Measurements from ENCODE around the gene ZNF140. TPM values are rescaled to one million over a fixed set of nuclear protein-coding genes. Genes with fewer than 3 reads are reported as not detected.

Gene ZNF140
- total RNA-seq (10 to 100 TPM; 14.4 to 57.7 TPM), polyA plus RNA-seq (10 to 100 TPM; 11.4 to 14.0 TPM)
- long read RNA-seq, donor 1, partial matches to known transcripts: 0 of 10 reads
- long read RNA-seq, donor 1, other reads (novel, unspliced or antisense): 0 of 10 reads
- long read RNA-seq, donor 2, partial matches to known transcripts: 0 of 2 reads
- long read RNA-seq, donor 2, other reads (novel, unspliced or antisense): 0 of 2 reads
- long read RNA-seq, donor 3, transcript ZNF140-202 (5 exons, 3,550 nt): major isoform, 5 of 6 reads
- long read RNA-seq, donor 3, partial matches to known transcripts: 0 of 6 reads
- long read RNA-seq, donor 3, other reads (novel, unspliced or antisense): 0 of 6 reads
- long read RNA-seq, donor 4, partial matches to known transcripts: 17 of 19 reads
- long read RNA-seq, donor 4, other reads (novel, unspliced or antisense): 0 of 19 reads
- long read RNA-seq, donor 5, partial matches to known transcripts: 0 of 5 reads
- long read RNA-seq, donor 5, other reads (novel, unspliced or antisense): 0 of 5 reads

- DNase-seq (peak; percentile 98 to 99 (median 99)), ATAC-seq (ENCODE audit: insufficient read depth, low FRiP score) (peak; percentile 80)
- Histone ChIP-seq H3K4me1 (ENCODE audit: control insufficient read depth in 5 of 5, insufficient read depth in 5 of 5, low read length in 5 of 5) (peaks cover 0 to 12% (median 0%) of the 10 kb centered on the region in 5 donors), H3K36me3 (ENCODE audit: control insufficient read depth in 4 of 4, insufficient read depth in 4 of 4, low read length in 4 of 4) (peaks cover 15 to 41% (median 35%) of the 10 kb centered on the region in 4 donors), H3K27me3 (ENCODE audit: control insufficient read depth in 3 of 3, insufficient read depth in 3 of 3, low read length in 2 of 3) (no peaks in the 10 kb centered on the region), H3K4me3 (peak within 1 kb of the TSS; percentile 78), H3K9me3 (ENCODE audit: control insufficient read depth in 4 of 4, insufficient read depth in 3 of 4, low read length in 3 of 4) (peaks cover 28 to 36% (median 30%) of the 10 kb centered on the region in 4 donors), H3K9ac (ENCODE audit: insufficient read depth in 1 of 2, low read length in 2 of 2) (peak within 1 kb of the TSS; percentile 95 to 98), H3K27ac (ENCODE audit: low read depth in 1 of 2, low read length in 1 of 2) (peak within 1 kb of the TSS; percentile 96 to 98)
- WGBS, 2 donors: 0% methylated on average over 64 to 69 of the region's 69 CpGs
- TF ChIP-seq, protein P1, sequence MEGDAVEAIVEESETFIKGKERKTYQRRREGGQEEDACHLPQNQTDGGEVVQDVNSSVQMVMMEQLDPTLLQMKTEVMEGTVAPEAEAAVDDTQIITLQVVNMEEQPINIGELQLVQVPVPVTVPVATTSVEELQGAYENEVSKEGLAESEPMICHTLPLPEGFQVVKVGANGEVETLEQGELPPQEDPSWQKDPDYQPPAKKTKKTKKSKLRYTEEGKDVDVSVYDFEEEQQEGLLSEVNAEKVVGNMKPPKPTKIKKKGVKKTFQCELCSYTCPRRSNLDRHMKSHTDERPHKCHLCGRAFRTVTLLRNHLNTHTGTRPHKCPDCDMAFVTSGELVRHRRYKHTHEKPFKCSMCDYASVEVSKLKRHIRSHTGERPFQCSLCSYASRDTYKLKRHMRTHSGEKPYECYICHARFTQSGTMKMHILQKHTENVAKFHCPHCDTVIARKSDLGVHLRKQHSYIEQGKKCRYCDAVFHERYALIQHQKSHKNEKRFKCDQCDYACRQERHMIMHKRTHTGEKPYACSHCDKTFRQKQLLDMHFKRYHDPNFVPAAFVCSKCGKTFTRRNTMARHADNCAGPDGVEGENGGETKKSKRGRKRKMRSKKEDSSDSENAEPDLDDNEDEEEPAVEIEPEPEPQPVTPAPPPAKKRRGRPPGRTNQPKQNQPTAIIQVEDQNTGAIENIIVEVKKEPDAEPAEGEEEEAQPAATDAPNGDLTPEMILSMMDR (IDR thresholded peaks at IDR 0.05; ENCODE audit: control extremely low read depth, extremely low read depth): no peak
These were observed at the start of gene ZNF140 for GRCh38 chr12:133080368-133081158. ZNF140 (plus strand) TSS chr12:133080923; CDS start chr12:133081321, 398 bp downstream.

DNA sequence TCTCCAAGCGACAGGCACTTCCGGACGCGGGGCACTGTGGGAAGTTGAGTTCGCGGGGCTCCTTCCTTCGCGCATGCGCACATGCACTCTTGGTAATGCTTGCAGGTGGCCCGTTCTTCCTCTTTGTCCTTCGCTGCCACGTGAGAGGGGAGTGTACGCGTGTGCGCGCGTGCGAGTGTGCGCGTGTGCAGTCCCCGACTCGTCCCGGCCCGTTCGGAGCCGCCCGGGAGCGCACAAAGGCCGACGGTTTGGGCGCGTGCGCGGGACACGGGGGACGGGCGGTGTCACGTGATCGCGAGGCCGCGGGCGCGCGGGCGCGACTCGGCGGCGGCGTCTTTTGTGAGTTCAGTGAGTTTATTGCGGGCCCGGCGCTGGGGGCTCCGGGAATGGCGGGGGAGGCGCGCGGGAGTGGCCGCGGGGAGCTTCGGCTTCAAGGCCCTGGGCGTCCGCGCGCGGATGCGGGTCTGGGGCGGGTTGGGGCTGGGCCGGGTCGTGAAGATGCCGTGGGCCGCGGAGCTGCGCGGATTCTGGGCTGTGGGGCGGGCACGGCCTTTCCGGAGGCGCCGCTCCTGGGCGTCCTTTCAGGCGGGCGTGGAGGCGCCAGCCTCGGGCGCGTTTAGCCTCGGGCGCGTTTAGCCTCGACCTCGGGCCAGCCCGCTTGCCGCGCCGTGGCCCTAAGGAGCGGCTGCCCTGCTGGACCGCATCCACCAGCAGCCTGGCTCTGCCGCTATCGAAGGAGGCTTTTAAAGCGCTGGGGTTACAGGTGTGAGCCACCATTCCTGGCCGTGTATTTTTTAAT lies 43.3 kb upstream of the ZNF140 start, which contains the start of gene ZNF84:
Gene ZNF84 (plus strand): TSS at position 303 of the 799 bp plus-strand sequence. CDS start 3,959 bp downstream, outside the sequence.
- H3K4me3 ChIP-seq: peak within 1 kb of the TSS; percentile 94
- peaks cover 0 to 5% (median 0%) of the 10 kb centered on the region in 5 donors for H3K4me1 ChIP-seq (ENCODE audit: control insufficient read depth in 5 of 5, insufficient read depth in 5 of 5, low read length in 5 of 5)
- no peaks in the 10 kb centered on the region for H3K27me3 ChIP-seq (ENCODE audit: control insufficient read depth in 3 of 3, insufficient read depth in 3 of 3, low read length in 2 of 3)
- TF ChIP-seq, protein P1 (IDR thresholded peaks at IDR 0.05; ENCODE audit: control extremely low read depth, extremely low read depth): no peak
- H3K9ac ChIP-seq (ENCODE audit: insufficient read depth in 1 of 2, low read length in 2 of 2): peak within 1 kb of the TSS; percentile 86 to 89
- 0 to 1% methylated on average over 82 to 103 of the region's 103 CpGs for WGBS, 2 donors
- ATAC-seq (ENCODE audit: insufficient read depth, low FRiP score): peak; percentile 98
- peak; percentile 98 to 99 (median 99) for DNase-seq
- peaks cover 13 to 46% (median 19%) of the 10 kb centered on the region in 4 donors for H3K9me3 ChIP-seq (ENCODE audit: control insufficient read depth in 4 of 4, insufficient read depth in 3 of 4, low read length in 3 of 4)
- peak within 1 kb of the TSS; percentile 97 to 98 for H3K27ac ChIP-seq (ENCODE audit: low read depth in 1 of 2, low read length in 1 of 2)
- H3K36me3 ChIP-seq (ENCODE audit: control insufficient read depth in 4 of 4, insufficient read depth in 4 of 4, low read length in 4 of 4): peaks cover 4 to 34% (median 18%) of the 10 kb centered on the region in 4 donors

DNA sequence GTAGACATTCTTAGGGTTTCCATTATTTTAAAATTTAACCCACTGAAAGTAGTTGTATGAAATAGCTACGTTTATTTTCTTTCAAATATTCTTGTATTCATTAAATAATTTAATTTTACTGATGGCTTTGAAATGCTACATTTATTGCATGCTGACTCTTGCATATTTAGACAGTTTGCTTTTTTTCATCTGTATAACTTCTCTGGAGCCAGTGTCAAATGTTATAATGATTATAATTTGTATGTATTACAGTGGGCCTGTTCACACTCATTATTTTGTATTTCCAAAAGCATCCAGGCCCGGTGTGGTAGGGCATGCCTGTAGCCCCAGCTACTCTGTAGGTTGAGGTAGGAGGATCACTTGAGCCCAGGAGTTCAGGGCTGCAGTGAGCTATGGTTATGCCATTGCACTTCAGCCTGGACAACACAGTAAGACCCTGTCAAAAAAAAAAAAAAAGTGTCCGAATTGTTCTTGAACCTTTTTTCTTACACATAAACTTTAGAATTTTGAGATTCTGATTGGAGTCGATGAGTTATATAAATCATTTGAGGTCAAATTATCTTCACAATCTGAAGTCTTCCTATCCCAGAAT lies 42.5 kb upstream of the ZNF140 start:
- no peak overlapping the region for H3K27ac ChIP-seq (ENCODE audit: low read depth in 1 of 2, low read length in 1 of 2)
- DNase-seq (peak in 1 of 3 donors; percentile 8), ATAC-seq (ENCODE audit: insufficient read depth, low FRiP score) (no peak)
- peaks cover 10 to 42% (median 25%) of the 10 kb centered on the region in 4 donors for H3K36me3 ChIP-seq (ENCODE audit: control insufficient read depth in 4 of 4, insufficient read depth in 4 of 4, low read length in 4 of 4)
- peaks cover 0 to 5% (median 0%) of the 10 kb centered on the region in 5 donors for H3K4me1 ChIP-seq (ENCODE audit: control insufficient read depth in 5 of 5, insufficient read depth in 5 of 5, low read length in 5 of 5)
- peak overlapping the region; percentile 86 to 89 for H3K9ac ChIP-seq (ENCODE audit: insufficient read depth in 1 of 2, low read length in 2 of 2)
- no peaks in the 10 kb centered on the region for H3K27me3 ChIP-seq (ENCODE audit: control insufficient read depth in 3 of 3, insufficient read depth in 3 of 3, low read length in 2 of 3)
- H3K4me3 ChIP-seq: no peak overlapping the region
- H3K9me3 ChIP-seq (ENCODE audit: control insufficient read depth in 4 of 4, insufficient read depth in 3 of 4, low read length in 3 of 4): peaks cover 14 to 53% (median 21%) of the 10 kb centered on the region in 4 donors
- TF ChIP-seq, protein P1 (IDR thresholded peaks at IDR 0.05; ENCODE audit: control extremely low read depth, extremely low read depth): no peak
- whole genome bisulfite sequencing, 2 donors: 53 to 54% methylated on average over 4 of the region's 4 CpGs
